K562 (cell line): ENCODE results near the gene ITGAD. TPM values are rescaled to one million over a fixed set of nuclear protein-coding genes. Genes with fewer than 3 reads are reported as not detected.

ENCODE experiments used
- ATF7 ChIP-seq: fragments of 450-650 bp; IDR thresholded peaks from 2 replicates; pipeline ENCODE4 v1.7.1; 2014; ENCODE audit warnings: mild to moderate bottlenecking, moderate library complexity
- BCL6 ChIP-seq: fragments of 250-450 bp; sonication (Bioruptor Pico); IDR thresholded peaks from 2 replicates; pipeline ENCODE4 v1.4.0; 2020
- CREM ChIP-seq: IDR thresholded peaks from 2 replicates; pipeline ENCODE4 v1.6.1; 2014; ENCODE audit warnings: antibody characterized with exemption, low read depth
- E2F3 ChIP-seq: fragments of 250-450 bp; sonication (Bioruptor Pico); IDR thresholded peaks from 2 replicates; pipeline ENCODE4 v1.4.0; 2020; ENCODE audit warnings: mild to moderate bottlenecking
- HMGN3 ChIP-seq: IDR thresholded peaks from 2 replicates; pipeline ENCODE4 v1.6.1; 2011; ENCODE audit warnings: borderline replicate concordance, low read depth, mild to moderate bottlenecking, mixed read lengths, low read length; ENCODE audit not compliant: insufficient read length; ENCODE audit errors: extremely low read depth
- KLF13 ChIP-seq: fragments of 450-650 bp; IDR thresholded peaks from 2 replicates; pipeline ENCODE4 v1.6.1; 2016; ENCODE audit warnings: missing genetic modification characterization, low read depth, mild to moderate bottlenecking, missing compliant biosample characterization, moderate library complexity, borderline replicate concordance
- MCM7 ChIP-seq, 2 experiments: fragments of 450-650 bp; IDR thresholded peaks; 2 replicates each; pipeline ENCODE4 v1.6.1; 2016 to 2018
- NFATC3 ChIP-seq: fragments of 450-650 bp; IDR thresholded peaks from 2 replicates; pipeline ENCODE4 v1.6.1; 2017; ENCODE audit warnings: mild to moderate bottlenecking
- NR2C2 ChIP-seq, 2 experiments: fragments of 200-800 bp in 1 of 2; sonication (Bioruptor generic) in 1 of 2; sonication (generic) in 1 of 2; formaldehyde crosslinking in 1 of 2; IDR thresholded peaks; 2 replicates each; pipeline versions ENCODE4 v1.6.1 to v1.8.0; 2016 to 2022; ENCODE audit warnings: mild to moderate bottlenecking in 1 of 2, missing compliant biosample characterization in 1 of 2, missing genetic modification characterization in 1 of 2, missing genetic modification reagents in 1 of 2
- RREB1 ChIP-seq: fragments of 250-450 bp; sonication (Bioruptor Pico); IDR thresholded peaks from 2 replicates; pipeline ENCODE4 v1.4.0; 2020
- SIRT6 ChIP-seq: IDR thresholded peaks from one replicate; pipeline ENCODE4 v1.6.1; 2012; ENCODE audit warnings: low read depth, mild to moderate bottlenecking, control low read depth, inconsistent platforms, low read length, moderate library complexity
- SRSF3 ChIP-seq: fragments of 200-400 bp; formaldehyde crosslinking; IDR thresholded peaks from 2 replicates; pipeline ENCODE4 v1.6.1; 2016; ENCODE audit warnings: mild to moderate bottlenecking, low read length, moderate library complexity; ENCODE audit not compliant: insufficient read depth
- ZNF133 ChIP-seq: fragments of 250-450 bp; sonication (Bioruptor Pico); IDR thresholded peaks from 2 replicates; pipeline ENCODE4 v1.4.0; 2020; ENCODE audit warnings: mild to moderate bottlenecking
- ZNF143 ChIP-seq: sonication (generic); formaldehyde crosslinking; IDR thresholded peaks from 2 replicates; pipeline ENCODE4 v1.9.0; 2022; ENCODE audit warnings: mild to moderate bottlenecking, missing genetic modification reagents
- polyA plus RNA-seq, 8 experiments: library from polyadenylated mRNA; depleted of rRNA in 4 of 8; stranded (reverse) in 5 of 8; unstranded in 3 of 8; fragments of >200 nt; fragmentation: Nextera tagmentation in 2 of 8; fragmentation: Illumina TruSeq in 1 of 8; extraction: Ambion mirVana in 2 of 8; extraction: Trizol in 1 of 8; gene quantifications; 2 replicates each; pipeline versions ENCODE4 v1.2.1 to v1.2.3, GENCODE V29; 2011 to 2014; ENCODE audit warnings: inconsistent platforms in 1 of 8, missing spikeins in 1 of 8
- total RNA-seq, 7 experiments: library from RNA; depleted of rRNA in 6 of 7; stranded (reverse); fragments of >200 nt in 6 of 7; fragmentation: Illumina TruSeq in 2 of 7; extraction: Trizol in 2 of 7; gene quantifications; 2 replicates each; pipeline versions ENCODE4 v1.2.1 to v1.2.3, GENCODE V29; 2011 to 2021; ENCODE audit warnings: low replicate concordance in 1 of 7
- TF ChIP-seq, protein P1 (sequence below), 2 experiments: fragments of 450-650 bp in 1 of 2; sonication (generic) in 1 of 2; formaldehyde crosslinking in 1 of 2; IDR thresholded peaks in 1 of 2; conservative IDR thresholded peaks in 1 of 2; 2 replicates each; pipeline versions ENCODE4 v1.6.1 to v1.8.1; 2016 to 2023; ENCODE audit warnings: mild to moderate bottlenecking in 2 of 2, moderate library complexity in 2 of 2, inconsistent platforms in 1 of 2, missing genetic modification reagents in 1 of 2
- TF ChIP-seq, protein P2 (sequence below): fragments of 450-650 bp; formaldehyde crosslinking; IDR thresholded peaks from 2 replicates; pipeline ENCODE4 v1.4.0; 2020; ENCODE audit warnings: mild to moderate bottlenecking
- TF ChIP-seq, protein P3 (sequence below): fragments of 250-450 bp; sonication (Bioruptor Pico); IDR thresholded peaks from 2 replicates; pipeline ENCODE4 v1.4.0; 2020; ENCODE audit warnings: mild to moderate bottlenecking

ITGAD gene
- total and polyA plus RNA-seq, 9 of the 15 experiments (the other 6 are each of a cell fraction or from before 2014, with no cell fraction given): not detected

GRCh38 chr16:31458844-31459686 is 65.9 kb downstream of the ITGAD start, which contains the start of gene ARMC5 (continued):
- TF ChIP-seq NR2C2 (CRISPR knock-in tag; IDR thresholded peaks at IDR 0.05) (peak; percentile 43; the same call in 1 of the 2 replicates), NR2C2 (tag; IDR thresholded peaks at IDR 0.05) (peak; percentile 94), CREM (peak; percentile 98), RREB1 (CRISPR knock-in tag) (peak; percentile 91), MCM7 (IDR thresholded peaks at IDR 0.05) (no peak), ZNF143 (CRISPR knock-in tag) (peak; percentile 95), HMGN3 (peak; percentile 40), E2F3 (CRISPR knock-in tag) (peak; percentile 45; the same call in 1 of the 2 replicates), ATF7 (peak; percentile 87), SIRT6 (no peak), BCL6 (CRISPR knock-in tag) (no peak), KLF13 (tag) (peak; percentile 20; the same call in 1 of the 2 replicates), ZNF133 (CRISPR knock-in tag) (0 out of 2 replicates have a peak, but pooled peaks have one; percentile 51), SRSF3 (no peak), NFATC3 (no peak)
- TF ChIP-seq, protein P1, sequence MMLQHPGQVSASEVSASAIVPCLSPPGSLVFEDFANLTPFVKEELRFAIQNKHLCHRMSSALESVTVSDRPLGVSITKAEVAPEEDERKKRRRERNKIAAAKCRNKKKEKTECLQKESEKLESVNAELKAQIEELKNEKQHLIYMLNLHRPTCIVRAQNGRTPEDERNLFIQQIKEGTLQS (IDR thresholded peaks at IDR 0.05): peak; percentile 89
- TF ChIP-seq, protein P1 (CRISPR knock-in tag; conservative IDR thresholded peaks at IDR 0.05): peak; percentile 81
- TF ChIP-seq, protein P2, sequence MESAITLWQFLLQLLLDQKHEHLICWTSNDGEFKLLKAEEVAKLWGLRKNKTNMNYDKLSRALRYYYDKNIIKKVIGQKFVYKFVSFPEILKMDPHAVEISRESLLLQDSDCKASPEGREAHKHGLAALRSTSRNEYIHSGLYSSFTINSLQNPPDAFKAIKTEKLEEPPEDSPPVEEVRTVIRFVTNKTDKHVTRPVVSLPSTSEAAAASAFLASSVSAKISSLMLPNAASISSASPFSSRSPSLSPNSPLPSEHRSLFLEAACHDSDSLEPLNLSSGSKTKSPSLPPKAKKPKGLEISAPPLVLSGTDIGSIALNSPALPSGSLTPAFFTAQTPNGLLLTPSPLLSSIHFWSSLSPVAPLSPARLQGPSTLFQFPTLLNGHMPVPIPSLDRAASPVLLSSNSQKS (CRISPR knock-in tag): 0 out of 2 replicates have a peak, but pooled peaks have one; percentile 22
- TF ChIP-seq, protein P3, sequence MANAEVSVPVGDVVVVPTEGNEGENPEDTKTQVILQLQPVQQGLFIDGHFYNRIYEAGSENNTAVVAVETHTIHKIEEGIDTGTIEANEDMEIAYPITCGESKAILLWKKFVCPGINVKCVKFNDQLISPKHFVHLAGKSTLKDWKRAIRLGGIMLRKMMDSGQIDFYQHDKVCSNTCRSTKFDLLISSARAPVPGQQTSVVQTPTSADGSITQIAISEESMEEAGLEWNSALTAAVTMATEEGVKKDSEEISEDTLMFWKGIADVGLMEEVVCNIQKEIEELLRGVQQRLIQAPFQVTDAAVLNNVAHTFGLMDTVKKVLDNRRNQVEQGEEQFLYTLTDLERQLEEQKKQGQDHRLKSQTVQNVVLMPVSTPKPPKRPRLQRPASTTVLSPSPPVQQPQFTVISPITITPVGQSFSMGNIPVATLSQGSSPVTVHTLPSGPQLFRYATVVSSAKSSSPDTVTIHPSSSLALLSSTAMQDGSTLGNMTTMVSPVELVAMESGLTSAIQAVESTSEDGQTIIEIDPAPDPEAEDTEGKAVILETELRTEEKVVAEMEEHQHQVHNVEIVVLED (CRISPR knock-in tag): peak; percentile 64; the same call in 1 of the 2 replicates
